Neural crest cell (in vitro differentiated cells): ENCODE results near the gene ZEB2. TPM values are rescaled to one million over a fixed set of nuclear protein-coding genes. Genes with fewer than 3 reads are reported as not detected.
"Not testable (repeated sequence)": the region's sequence is repeated elsewhere in the genome, so short reads cannot be mapped to it uniquely, and the experiment has no call there.

Source experiments
- DNase-seq: peaks from one replicate; pipeline ENCODE4 v3.0.0; 2021; ENCODE audit warnings: low read depth, mixed read lengths, low spot score
- H3K27ac Mint-ChIP-seq: one replicate; pipeline ENCODE4 v1.8.0; 2021; ENCODE audit warnings: mild to moderate bottlenecking, mixed read lengths; ENCODE audit not compliant: unreplicated experiment
- H3K27me3 Mint-ChIP-seq: 2 replicates; pipeline ENCODE4 v1.8.0; 2021; ENCODE audit warnings: low read depth, mild to moderate bottlenecking, mixed read lengths
- H3K36me3 Mint-ChIP-seq: 2 replicates; pipeline ENCODE4 v1.8.0; 2021; ENCODE audit warnings: low read depth, mild to moderate bottlenecking, mixed read lengths
- H3K4me1 Mint-ChIP-seq: 2 replicates; pipeline ENCODE4 v1.8.0; 2021; ENCODE audit warnings: mixed read lengths
- H3K4me3 Mint-ChIP-seq: one replicate; pipeline ENCODE4 v1.8.0; 2021; ENCODE audit warnings: mild to moderate bottlenecking, mixed read lengths
- H3K9me3 Mint-ChIP-seq: 2 replicates; pipeline ENCODE4 v1.8.0; 2021; ENCODE audit warnings: mixed read lengths
- total RNA-seq: library from RNA; stranded (reverse); gene quantifications from 2 replicates; pipeline ENCODE4 v1.2.1, GENCODE V29; 2021
- TF ChIP-seq, protein P1 (sequence below): fragments of 200-600 bp; sonication (generic); conservative IDR thresholded peaks from 2 replicates; pipeline ENCODE4 v1.5.0; 2021; ENCODE audit warnings: antibody characterized with exemption, mild to moderate bottlenecking

ZEB2 gene
- total RNA-seq, 1 donor from 2014 or later, result 192 TPM

- Mint-ChIP-seq H3K4me1 (peaks cover 29% of the 10 kb centered on the region), H3K9me3 (no peaks in the 10 kb centered on the region), H3K27ac (peak overlapping the region; percentile 13), H3K27me3 (no peaks in the 10 kb centered on the region), H3K36me3 (no peaks in the 10 kb centered on the region), H3K4me3 (peak overlapping the region; percentile 29)
- TF ChIP-seq, protein P1, sequence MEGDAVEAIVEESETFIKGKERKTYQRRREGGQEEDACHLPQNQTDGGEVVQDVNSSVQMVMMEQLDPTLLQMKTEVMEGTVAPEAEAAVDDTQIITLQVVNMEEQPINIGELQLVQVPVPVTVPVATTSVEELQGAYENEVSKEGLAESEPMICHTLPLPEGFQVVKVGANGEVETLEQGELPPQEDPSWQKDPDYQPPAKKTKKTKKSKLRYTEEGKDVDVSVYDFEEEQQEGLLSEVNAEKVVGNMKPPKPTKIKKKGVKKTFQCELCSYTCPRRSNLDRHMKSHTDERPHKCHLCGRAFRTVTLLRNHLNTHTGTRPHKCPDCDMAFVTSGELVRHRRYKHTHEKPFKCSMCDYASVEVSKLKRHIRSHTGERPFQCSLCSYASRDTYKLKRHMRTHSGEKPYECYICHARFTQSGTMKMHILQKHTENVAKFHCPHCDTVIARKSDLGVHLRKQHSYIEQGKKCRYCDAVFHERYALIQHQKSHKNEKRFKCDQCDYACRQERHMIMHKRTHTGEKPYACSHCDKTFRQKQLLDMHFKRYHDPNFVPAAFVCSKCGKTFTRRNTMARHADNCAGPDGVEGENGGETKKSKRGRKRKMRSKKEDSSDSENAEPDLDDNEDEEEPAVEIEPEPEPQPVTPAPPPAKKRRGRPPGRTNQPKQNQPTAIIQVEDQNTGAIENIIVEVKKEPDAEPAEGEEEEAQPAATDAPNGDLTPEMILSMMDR, result no peak
- no peak for DNase-seq
Measured at GRCh38 chr2:144372410-144373080, 147.4 kb downstream of the ZEB2 start.

DNA sequence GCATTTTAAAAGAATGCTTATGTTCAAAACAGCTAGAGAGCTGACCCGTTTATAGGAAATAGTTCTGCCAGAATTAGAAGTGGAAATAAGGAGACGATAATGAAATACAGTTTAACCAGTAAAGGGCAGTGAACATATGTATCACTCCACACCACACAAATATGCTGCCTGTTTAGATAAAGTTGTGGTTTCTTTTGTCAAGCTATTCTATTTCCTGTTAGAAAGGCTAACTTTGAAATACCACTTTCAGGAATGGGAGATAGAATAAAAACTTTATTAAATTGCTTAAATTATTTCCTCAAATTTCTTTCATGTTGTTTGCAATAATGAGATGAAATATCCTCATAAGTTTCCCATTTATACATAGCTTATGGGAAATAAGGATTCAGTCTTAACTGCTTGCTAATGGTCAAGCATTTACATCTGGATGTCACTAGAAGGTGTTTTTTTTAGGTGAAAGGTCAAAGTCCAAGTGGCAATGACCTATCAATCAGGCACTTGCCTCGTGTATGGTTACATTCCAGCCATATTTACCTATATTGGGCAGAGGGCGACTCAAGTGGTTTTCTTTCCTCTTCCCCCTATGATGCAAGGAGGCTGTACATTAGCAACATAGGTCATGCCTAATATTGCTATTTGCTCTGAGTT lies 148.9 kb downstream of the ZEB2 start:
- H3K4me1 Mint-ChIP-seq, result peaks cover 29% of the 10 kb centered on the region
- no peaks in the 10 kb centered on the region for H3K27me3 Mint-ChIP-seq
- H3K36me3 Mint-ChIP-seq, result no peaks in the 10 kb centered on the region
- no peaks in the 10 kb centered on the region for H3K9me3 Mint-ChIP-seq
- TF ChIP-seq, protein P1, result no peak
- H3K4me3 Mint-ChIP-seq, result no peak overlapping the region
- DNase-seq, result no peak
- no peak overlapping the region for H3K27ac Mint-ChIP-seq

GRCh38 chr2:144369416-144369815 lies 150.5 kb downstream of the ZEB2 start:
- TF ChIP-seq, protein P1, result no peak
- peaks cover 38% of the 10 kb centered on the region for H3K4me1 Mint-ChIP-seq
- H3K4me3 Mint-ChIP-seq, result no peak overlapping the region
- H3K27ac Mint-ChIP-seq, result no peak overlapping the region
- no peaks in the 10 kb centered on the region for H3K27me3 Mint-ChIP-seq
- no peaks in the 10 kb centered on the region for H3K36me3 Mint-ChIP-seq
- H3K9me3 Mint-ChIP-seq, result no peaks in the 10 kb centered on the region
- no peak for DNase-seq

DNA sequence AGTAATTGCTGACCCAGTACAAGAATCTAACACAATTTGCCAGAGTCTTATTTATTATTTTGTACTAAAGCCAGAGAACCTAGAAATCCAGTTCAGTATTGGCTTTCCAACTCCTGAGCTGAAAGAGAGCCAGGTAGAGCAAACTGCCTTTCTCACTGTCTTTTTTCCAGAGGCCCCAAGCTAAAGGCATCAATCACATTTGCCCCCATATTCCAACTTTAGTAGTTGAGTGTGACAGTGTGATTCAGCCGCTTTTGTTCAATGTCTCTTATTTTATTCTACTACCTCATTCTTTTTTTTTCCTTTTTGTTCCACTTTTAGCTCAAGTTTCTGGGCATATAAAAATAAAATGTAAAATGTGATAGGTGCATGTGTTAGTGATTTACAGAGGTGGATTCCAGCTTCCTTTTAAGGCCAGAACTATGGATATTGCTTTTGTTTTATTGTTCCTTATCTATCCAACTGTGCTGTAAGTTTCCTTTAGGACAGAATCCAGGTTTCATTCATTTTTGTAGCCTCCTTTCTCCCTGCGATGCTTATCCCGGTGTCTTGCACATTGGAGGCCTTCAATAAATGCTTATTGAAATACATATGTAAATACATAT lies 153.0 kb downstream of the ZEB2 start:
- Mint-ChIP-seq H3K36me3 (no peaks in the 10 kb centered on the region), H3K27ac (no peak overlapping the region), H3K4me3 (no peak overlapping the region), H3K27me3 (no peaks in the 10 kb centered on the region), H3K4me1 (peaks cover 17% of the 10 kb centered on the region), H3K9me3 (no peaks in the 10 kb centered on the region)
- TF ChIP-seq, protein P1, result no peak
- DNase-seq, result no peak

DNA sequence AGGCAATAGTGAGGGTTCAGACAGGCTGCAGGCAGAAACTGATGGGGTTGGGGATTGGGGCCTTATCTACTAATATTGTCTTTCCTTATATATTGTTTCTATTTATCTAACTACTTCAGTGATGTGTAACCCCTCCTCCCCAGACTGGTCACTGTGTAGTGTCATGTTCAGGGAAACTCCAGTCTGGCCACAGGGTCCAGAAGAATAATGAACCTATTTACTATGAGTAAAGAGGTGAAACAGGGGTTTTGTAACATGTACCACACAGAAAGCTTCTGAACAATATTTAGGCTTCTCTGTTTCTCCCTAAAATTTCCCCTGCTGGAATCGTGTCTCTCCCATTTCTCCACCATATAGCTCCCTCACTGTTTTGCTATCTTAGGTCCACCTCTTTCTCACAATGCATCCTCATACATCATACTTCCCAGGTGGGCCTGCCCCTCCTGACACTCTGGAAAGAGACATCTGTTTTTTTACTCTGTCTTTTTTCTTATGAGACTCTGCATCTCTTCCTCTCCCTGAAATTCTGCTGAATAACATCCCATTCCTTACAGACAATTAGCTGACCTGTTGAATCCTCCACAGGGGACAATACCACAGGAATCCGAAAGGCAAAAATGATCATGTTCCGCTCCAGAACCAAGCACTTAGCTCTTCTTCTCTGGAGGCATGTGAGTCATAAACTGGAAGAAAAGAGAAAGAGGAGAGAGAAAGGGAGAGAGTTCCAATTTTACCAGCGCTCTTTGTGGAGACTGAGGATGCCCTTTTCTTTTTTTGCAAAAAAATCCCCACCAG lies 154.8 kb downstream of the ZEB2 start:
- H3K9me3 Mint-ChIP-seq, result no peaks in the 10 kb centered on the region
- H3K27me3 Mint-ChIP-seq, result no peaks in the 10 kb centered on the region
- no peak for DNase-seq
- H3K36me3 Mint-ChIP-seq, result no peaks in the 10 kb centered on the region
- H3K4me3 Mint-ChIP-seq, result no peak overlapping the region
- H3K27ac Mint-ChIP-seq, result peak overlapping the region; percentile 0
- H3K4me1 Mint-ChIP-seq, result peaks cover 11% of the 10 kb centered on the region
- TF ChIP-seq, protein P1, result no peak

GRCh38 chr2:144364247-144364646 lies 155.7 kb downstream of the ZEB2 start:
- not testable (repeated sequence) for H3K27ac Mint-ChIP-seq, H3K4me3 Mint-ChIP-seq, H3K27me3 Mint-ChIP-seq, H3K9me3 Mint-ChIP-seq, H3K36me3 Mint-ChIP-seq, DNase-seq
- peaks cover 10% of the 10 kb centered on the region for H3K4me1 Mint-ChIP-seq
